Neural cell (in vitro differentiated cells): ENCODE data around the gene BMAL1.

ENCODE experiments used
- EP300 ChIP-seq: fragments of 450-650 bp; conservative IDR thresholded peaks from 2 replicates; pipeline ENCODE4 v1.6.1; 2014; ENCODE audit warnings: antibody characterized with exemption, mild to moderate bottlenecking, moderate library complexity; ENCODE audit not compliant: poor library complexity, severe bottlenecking
- EZH2 ChIP-seq: fragments of 200-600, 300-800 bp; shearing (Covaris generic), sonication (generic); IDR thresholded peaks from 2 replicates; pipeline ENCODE4 v1.6.1; 2014; ENCODE audit warnings: antibody characterized with exemption, low read length, borderline replicate concordance, mild to moderate bottlenecking; ENCODE audit not compliant: insufficient read depth, poor library complexity, severe bottlenecking
- MXI1 ChIP-seq: fragments of 450-650 bp; conservative IDR thresholded peaks from 2 replicates; pipeline ENCODE4 v1.6.1; 2014; ENCODE audit warnings: antibody characterized with exemption, mild to moderate bottlenecking; ENCODE audit not compliant: poor library complexity, severe bottlenecking
- POLR2AphosphoS5 ChIP-seq: IDR thresholded peaks from 2 replicates; pipeline ENCODE4 v1.6.1; 2012
- RAD21 ChIP-seq: fragments of 450-650 bp; conservative IDR thresholded peaks from 2 replicates; pipeline ENCODE4 v1.6.1; 2014; ENCODE audit warnings: antibody characterized with exemption, mild to moderate bottlenecking, moderate library complexity
- TF ChIP-seq, protein P1 (sequence below): fragments of 450-650 bp; IDR thresholded peaks from 2 replicates; pipeline ENCODE4 v1.5.1; 2014; ENCODE audit warnings: antibody characterized with exemption, mild to moderate bottlenecking, moderate library complexity; ENCODE audit not compliant: poor library complexity, severe bottlenecking
- TF ChIP-seq, protein P2 (sequence below): IDR thresholded peaks from 2 replicates; pipeline ENCODE4 v1.6.1; 2012; ENCODE audit warnings: borderline replicate concordance

DNA sequence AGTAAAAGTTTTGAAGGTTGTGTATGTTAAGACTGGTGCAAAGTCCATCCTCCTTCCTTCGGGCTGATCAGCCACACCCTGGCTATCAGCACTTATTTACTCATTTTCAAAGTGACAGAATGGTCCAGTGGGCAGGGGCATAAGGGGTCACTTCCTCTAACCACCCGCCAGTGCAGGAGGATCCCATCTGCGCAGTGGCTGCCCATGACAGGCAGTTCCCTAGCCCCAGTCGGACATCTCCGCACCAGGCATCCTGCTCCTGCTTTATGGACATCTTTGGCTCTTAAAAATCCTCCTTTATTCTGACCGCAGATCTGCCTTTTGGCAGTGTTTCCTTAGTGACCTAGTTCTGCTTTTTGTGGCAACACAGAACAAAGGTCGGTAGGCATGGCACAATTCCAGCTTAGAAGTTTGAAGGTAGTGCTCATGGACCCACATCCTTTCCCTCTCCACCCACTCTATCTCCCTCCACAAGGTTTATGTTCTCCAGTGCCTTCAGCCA is 55.9 kb downstream of the BMAL1 start:
- TF ChIP-seq, protein P1, sequence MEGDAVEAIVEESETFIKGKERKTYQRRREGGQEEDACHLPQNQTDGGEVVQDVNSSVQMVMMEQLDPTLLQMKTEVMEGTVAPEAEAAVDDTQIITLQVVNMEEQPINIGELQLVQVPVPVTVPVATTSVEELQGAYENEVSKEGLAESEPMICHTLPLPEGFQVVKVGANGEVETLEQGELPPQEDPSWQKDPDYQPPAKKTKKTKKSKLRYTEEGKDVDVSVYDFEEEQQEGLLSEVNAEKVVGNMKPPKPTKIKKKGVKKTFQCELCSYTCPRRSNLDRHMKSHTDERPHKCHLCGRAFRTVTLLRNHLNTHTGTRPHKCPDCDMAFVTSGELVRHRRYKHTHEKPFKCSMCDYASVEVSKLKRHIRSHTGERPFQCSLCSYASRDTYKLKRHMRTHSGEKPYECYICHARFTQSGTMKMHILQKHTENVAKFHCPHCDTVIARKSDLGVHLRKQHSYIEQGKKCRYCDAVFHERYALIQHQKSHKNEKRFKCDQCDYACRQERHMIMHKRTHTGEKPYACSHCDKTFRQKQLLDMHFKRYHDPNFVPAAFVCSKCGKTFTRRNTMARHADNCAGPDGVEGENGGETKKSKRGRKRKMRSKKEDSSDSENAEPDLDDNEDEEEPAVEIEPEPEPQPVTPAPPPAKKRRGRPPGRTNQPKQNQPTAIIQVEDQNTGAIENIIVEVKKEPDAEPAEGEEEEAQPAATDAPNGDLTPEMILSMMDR = no peak
- TF ChIP-seq, protein P2, sequence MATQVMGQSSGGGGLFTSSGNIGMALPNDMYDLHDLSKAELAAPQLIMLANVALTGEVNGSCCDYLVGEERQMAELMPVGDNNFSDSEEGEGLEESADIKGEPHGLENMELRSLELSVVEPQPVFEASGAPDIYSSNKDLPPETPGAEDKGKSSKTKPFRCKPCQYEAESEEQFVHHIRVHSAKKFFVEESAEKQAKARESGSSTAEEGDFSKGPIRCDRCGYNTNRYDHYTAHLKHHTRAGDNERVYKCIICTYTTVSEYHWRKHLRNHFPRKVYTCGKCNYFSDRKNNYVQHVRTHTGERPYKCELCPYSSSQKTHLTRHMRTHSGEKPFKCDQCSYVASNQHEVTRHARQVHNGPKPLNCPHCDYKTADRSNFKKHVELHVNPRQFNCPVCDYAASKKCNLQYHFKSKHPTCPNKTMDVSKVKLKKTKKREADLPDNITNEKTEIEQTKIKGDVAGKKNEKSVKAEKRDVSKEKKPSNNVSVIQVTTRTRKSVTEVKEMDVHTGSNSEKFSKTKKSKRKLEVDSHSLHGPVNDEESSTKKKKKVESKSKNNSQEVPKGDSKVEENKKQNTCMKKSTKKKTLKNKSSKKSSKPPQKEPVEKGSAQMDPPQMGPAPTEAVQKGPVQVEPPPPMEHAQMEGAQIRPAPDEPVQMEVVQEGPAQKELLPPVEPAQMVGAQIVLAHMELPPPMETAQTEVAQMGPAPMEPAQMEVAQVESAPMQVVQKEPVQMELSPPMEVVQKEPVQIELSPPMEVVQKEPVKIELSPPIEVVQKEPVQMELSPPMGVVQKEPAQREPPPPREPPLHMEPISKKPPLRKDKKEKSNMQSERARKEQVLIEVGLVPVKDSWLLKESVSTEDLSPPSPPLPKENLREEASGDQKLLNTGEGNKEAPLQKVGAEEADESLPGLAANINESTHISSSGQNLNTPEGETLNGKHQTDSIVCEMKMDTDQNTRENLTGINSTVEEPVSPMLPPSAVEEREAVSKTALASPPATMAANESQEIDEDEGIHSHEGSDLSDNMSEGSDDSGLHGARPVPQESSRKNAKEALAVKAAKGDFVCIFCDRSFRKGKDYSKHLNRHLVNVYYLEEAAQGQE = no peak
- TF ChIP-seq POLR2AphosphoS5 = no peak
- TF ChIP-seq EZH2 = no peak
- no peak for TF ChIP-seq EP300
- TF ChIP-seq RAD21 = no peak
- TF ChIP-seq MXI1 = no peak
